LHCN-M2 (cell line): ENCODE measurements around the gene SMIM24. TPM values are rescaled to one million over a fixed set of nuclear protein-coding genes. Genes with fewer than 3 reads are reported as not detected.
"Not testable (repeated sequence)": the region's sequence is repeated elsewhere in the genome, so short reads cannot be mapped to it uniquely, and the experiment has no call there.

ENCODE experiments used
- DNase-seq: peaks from one replicate; pipeline ENCODE4 v3.0.0-alpha.2; 2012; ENCODE audit warnings: low read depth
- polyA plus RNA-seq: library from polyadenylated mRNA; unstranded; fragments of >200 nt; gene quantifications from one replicate; pipeline ENCODE4 v1.2.1, GENCODE V29; 2012; ENCODE audit warnings: missing spikeins
- total RNA-seq: library from RNA; depleted of rRNA; stranded (reverse); fragments of >200 nt; gene quantifications from 2 replicates; pipeline ENCODE4 v1.2.3, GENCODE V29; 2014; rRNA removed

Gene SMIM24
- total RNA-seq = 0.40 TPM in 1 of 2 replicates, not detected in the other
- 0.47 TPM for polyA plus RNA-seq

DNA sequence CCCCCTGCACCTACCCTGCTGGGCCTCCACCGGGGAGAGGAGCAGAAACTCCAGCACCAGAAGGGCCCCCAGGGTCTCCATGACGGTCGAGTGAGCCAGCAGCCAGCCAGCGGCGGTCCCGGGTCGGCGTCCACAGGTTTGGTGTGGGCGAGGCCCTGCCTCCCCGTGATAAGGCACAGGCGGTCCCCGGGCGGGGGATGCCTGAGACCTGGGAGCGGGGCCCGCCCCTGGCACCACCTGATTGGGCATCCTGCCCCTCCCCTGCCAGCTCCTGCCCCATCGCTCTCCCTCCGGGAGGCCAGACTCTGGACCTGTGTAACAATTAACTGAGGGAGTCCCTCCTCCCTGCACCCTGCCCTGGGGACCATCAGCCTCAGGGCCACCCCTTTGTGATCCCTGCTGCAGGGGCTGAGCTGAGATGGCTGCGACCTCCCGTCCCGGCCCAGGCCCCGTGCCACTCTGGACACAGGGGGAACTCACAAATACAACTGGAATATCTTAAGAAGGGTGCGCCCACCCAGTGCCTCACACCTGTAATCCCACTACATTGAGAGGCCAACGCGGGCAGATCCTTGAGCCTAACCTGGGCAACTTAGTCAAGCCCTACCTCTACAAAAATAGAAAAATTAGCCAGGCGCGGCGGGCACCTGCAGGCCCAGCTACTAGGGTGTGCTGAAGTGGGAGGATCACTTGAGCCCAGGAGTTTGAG is at the start of gene SMIM24:
TSS of gene SMIM24 (minus strand) at position 143 of the 709 bp plus-strand sequence. CDS start at position 81, 62 bp downstream.
- no peak for DNase-seq

DNA sequence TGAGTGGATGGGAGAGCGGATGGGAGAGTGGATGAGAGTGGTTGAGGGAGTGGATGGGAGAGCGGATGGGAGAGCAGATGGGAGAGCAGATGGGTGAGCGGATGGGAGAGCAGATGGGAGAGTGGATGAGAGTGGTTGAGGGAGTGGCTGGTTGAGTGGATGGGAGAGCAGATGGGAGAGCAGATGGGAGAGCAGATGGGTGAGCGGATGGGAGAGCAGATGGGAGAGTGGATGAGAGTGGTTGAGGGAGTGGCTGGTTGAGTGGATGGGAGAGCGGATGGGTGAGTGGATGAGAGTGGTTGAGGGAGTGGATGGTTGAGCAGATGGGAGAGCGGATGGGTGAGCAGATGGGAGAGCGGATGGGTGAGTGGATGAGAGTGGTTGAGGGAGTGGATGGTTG is 49.0 kb upstream of the SMIM24 start:
- not testable (repeated sequence) for DNase-seq

DNA sequence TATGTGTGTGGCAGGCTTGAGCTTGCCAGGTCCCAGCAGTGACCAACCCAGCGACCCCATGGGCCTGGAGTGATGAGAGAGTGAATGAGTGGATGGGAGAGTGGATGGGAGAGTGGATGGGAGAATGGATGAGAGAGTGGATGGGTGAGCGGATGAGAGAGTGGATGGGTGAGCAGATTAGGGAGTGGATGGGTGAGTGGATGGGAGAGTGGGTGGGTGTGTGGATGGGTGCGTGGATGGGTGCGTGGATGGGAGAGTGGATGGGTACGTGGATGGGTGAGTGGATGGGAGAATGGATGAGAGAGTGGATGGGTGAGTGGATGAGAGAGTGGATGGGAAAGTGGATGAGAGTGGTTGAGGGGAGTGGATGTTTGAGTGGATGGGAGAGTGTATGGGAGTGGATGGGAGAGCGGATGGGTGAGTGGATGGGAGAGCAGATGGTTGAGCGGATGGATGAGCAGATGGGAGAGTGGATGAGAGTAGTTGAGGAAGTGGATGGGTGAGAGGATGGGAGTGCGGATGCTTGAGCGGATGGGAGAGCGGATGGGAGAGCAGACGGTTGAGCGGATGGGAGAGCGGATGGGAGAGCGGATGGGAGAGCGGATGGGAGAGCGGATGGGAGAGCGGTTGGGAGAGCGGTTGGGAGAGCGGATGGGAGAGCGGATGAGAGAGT is 48.4 kb upstream of the SMIM24 start:
- no peak for DNase-seq

DNA sequence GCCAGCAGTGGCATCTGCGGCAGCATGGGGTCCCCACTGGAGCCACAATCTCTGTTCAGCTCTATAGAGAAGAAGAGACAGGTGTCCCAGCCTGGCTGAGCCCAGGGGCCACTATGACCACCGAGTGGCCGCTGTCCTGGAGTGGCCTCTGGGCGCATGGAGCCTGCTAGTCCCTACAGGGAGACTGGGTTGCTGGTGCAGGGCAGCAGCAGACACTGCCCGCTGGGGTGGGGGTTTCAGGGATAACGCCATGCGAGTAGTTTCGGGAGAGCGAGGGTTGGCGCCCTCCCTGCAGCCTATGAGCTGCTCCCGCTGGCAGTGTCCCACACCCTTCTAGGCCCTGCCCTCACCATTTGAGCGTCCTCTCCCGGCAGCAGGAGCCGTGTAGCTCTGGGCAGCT is 47.8 kb upstream of the SMIM24 start:
- no peak for DNase-seq

DNA sequence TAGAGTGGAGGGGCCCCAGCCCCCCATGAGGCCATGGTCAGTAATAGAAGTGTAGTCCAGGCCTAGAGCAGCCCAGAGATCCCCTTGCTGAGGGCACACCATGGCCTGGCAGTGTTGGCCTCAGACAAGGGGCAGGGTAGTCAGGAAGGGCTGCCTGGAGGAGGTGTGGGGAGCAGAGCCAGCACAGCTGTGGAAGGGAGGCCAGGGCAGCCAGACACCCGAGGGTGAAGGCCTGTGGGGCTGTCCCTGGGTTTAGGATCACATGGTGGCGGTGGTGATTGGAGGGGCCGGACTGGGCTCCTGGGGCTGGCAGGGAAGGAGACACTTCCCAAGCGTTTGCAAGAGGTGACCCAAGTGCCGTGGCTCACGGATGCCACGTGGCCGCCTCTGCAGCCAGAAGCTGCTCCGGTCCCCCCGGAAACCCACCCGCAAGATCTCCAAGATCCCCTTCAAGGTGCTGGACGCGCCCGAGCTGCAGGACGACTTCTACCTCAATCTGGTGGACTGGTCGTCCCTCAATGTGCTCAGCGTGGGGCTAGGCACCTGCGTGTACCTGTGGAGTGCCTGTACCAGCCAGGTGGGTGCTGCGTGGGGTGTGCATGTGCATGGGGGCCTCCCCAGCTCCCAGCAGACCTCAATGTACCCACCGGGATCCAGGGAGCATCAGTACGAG is 47.0 kb upstream of the SMIM24 start:
- DNase-seq = no peak

DNA sequence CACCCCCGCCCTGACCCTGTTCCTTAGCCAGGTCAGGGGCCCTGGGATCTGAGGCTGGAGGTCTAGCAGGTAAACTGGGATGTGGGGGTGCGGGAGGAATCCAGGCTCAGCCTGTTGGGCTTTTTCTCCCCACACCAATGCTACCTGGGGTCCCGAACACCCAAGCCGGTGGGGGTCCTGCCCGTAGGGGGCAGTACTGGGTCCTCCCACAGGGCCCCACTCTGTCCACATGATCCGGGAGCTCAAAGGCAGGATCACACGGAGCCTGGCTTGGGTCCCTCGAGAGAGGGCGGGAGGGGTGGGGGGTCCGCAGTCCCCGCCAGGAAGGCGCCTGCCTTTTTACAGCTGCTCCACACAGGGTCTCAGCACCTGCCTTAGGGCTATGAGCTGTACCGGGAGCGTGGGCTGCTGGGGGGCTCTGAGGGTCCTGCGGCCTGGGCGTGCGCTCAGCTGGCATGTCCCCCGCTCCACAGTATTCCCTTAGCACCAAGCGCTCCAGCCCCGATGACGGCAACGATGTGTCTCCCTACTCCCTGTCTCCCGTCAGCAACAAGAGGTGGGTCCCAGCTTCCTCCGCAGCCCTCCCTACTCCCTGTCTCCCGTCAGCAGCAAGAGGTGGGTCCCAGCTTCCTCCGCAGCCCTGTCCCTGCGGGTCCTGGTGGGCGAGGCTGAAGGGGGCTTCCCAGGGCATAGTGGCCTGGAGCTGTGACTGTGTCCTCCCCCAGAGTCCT is 46.3 kb upstream of the SMIM24 start:
- no peak for DNase-seq

DNA sequence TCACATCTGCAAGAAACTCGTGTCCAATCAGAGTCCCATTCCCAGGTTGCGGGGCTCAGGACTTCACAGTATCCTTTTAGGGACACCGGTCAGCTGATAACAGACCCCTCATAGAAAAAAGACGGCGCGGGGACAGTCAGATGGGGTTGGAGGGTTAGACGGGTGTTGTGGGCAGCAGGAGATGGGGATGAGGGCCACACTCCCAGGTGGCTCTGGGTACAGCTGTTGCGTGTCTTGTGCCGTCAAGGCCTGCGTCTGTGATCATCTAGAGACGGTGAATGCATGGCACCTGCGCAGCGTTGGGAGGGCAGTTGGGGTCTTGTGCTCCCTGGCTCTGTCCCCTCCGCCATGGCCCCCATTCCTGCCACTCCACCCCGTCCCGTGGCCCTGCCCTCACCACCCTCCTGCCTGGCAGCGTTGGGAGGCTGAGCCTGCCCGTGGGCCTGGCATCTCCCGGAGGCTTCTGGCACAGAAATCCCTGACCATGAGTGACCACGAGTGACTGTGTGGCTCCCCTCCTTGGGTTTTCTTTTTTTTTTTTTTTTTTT is 44.7 kb upstream of the SMIM24 start:
- DNase-seq = no peak

DNA sequence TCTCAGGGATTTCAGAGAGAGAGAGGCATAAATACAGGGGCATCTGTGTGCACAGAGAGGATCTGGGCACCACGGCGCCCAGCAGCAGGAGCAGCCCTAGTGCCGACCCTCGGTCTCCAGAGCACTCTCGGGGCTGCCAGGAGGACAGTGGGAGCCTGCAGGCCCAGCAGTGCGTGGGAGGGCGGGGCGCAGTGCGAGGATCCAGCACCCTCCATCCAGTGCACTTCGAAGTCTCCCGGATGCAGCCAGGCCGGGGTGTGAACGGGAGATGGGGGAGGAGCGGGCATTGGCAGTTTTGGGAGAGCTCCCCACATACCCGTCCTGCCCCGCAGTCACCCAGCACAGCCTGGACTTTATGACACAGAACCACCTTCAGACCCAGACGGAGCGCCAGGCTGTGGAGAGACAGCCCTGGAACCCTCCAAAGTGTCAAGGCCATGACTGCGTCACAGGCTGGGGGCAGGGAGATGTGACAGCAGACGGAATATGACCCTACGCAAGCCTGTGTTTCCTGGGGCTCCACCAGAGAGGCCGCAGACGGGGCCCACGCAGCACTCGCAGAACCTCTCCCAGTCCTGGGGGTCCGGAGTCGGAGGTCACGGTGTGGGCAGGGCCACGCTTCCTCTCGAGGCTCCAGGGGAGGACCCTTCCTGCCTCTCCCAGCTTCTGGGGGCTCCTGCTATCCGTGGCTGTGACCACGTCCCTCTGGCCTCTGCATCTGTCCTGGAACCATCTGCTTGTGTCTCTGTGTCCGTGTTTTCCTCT is 43.9 kb upstream of the SMIM24 start:
- no peak for DNase-seq

DNA sequence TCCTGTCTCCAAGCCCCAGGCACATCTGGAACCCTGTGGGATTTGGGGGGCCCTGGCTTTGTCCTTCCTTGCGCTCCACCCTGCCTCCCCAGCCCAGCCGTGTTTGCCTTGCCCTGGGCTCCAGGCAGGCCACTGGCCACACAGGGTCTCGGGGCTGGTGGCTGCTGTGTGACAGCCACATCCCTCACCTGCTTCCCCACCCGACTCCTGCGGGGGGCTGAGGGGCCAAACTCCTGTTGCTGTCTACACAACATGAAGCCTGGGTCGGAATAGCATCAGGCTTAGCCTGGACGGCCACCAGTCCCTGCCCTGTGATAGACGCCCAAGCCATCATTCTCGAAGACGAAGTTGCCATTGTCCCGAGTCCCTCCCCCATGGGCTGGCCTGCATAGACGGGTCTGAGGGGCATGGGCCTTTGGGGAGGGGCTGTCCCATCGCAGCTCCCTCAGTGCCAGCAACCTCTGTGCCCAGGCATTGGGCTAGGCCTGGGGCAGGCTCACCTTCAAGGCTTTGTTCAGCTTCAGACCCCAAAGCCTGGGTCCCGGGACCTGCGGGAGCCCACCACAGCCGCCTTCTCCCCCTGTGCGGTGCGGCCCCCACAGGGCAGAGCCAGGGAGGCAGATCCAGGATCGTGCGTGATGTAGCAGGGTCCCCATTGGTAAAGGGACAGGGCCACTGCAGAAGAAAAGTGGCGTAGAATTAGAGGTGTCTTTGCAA is 43.2 kb upstream of the SMIM24 start:
- no peak for DNase-seq

DNA sequence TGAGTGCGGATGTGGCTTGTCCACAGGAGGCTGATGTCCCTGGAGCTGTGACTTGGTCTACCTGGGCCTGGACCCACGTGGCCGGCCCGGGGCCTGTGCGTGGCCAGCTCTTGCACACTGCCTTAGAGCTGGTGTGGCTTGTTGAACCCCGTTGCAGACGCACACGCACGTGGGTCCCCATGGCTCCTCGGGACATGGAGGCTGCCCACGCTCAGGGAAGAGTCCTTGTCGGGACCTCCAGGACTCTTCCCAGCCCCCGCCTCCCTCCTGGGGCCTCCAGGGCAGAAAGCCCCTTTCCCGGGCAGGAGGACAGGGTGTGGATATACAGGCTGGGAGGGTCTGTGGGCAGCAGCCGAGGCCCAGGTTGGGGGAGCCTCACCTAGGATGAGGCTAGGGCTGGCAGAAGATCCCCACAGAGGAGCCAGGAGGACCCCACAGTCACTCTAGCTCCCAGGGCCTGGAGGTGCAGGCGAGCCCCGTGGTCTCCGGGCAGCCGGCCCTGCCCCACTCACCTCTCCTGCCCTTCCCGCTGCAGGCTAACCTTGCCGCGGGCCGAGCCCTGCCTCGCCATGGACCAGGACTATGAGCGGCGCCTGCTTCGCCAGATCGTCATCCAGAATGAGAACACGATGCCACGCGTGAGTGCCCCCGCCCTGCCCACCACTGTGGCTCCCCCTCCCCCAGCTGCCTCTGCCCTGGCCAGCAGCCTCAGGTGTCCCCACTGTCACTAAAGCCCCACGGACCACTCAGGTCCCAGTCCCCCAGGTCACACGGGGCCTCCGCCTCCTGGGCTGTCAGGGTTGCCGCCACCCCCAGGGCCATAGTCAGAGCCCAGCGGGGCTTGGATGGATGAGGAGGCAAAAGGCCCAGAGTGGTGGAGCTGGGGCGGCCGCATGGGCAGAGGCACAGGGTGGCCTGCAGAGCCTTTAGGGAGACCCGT is 42.4 kb upstream of the SMIM24 start:
- DNase-seq = no peak

DNA sequence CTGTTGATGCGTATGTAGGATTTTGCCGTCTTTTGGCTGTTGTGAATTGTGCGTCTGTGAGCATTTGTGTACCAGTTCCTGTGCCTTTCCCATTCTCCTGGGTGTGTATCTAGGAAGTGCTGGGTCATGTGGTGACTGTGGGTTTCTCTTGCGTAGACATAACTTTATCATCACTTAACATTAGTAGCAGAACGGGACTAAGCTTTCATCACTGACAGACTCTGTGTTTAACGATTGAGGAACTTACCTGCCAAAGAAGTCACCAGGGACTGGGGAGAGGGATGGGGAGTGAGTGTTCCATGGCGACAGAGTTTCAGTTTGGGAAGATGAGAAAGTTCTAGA is 40.8 kb upstream of the SMIM24 start:
- DNase-seq = no peak

DNA sequence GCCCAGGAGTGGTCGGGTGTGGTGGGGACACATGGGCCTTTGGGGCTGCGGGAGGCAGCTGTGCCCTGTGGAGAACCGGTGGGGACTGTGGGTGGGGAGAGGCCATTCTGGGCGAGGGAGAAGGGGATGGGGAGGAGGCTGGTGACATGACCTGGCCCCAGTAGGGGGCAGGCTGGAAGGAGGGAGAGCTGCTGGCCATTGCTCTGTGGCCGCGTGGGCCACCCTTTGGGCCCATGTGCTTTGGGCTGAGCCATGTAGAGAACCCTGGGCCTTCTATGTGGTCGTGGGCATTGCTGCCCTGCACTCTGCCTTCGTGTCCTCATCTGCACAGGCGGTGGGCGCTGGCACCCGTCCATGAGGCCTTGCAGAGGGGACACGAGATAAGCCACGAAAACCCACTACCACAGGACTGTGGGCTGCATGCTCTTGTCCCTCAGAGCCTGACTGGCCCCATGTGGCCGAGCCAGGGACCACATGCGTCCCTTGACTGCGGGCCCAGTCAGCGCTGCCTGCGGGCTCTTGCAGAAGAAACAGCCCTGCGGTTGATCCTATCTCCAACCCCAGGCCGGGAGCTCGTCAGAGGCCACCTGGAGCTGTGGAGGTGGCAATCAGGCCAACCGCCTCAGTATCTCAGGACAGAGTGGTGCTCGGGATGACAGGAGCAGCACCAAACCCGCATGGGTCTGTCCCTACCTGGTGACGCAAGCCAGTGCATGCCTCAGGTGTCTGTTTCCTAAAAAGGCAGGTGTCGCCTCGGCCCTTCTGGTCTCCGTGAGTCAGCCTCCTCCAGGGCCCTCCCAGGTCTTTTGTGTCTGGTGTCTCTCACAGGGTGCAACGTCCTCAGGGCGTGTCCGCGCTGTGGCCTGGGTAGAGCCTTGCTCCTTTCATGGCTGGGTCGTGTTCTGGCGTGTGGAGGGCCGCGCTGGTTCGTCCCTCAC is 40.1 kb upstream of the SMIM24 start:
- DNase-seq = no peak

DNA sequence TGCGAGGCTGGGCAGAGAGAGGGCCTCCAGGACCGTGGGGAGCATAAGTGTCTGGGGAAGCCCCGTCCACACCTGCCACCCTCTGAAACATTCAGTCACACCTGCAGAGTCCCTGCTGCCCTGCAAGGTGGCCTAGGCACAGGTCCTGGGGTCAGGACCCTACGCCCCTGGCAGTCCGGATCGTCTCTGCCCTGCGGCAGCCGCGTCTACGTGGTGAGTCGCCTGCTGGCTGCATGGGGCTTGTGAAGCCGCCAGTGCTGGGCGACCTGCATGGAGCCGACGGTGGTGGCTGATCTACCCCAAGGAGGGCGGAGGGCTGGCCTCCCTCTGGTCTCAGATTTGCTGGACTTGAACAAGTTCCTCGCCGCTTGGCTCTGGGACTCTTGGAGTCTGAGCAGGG is 38.8 kb upstream of the SMIM24 start:
- no peak for DNase-seq

DNA sequence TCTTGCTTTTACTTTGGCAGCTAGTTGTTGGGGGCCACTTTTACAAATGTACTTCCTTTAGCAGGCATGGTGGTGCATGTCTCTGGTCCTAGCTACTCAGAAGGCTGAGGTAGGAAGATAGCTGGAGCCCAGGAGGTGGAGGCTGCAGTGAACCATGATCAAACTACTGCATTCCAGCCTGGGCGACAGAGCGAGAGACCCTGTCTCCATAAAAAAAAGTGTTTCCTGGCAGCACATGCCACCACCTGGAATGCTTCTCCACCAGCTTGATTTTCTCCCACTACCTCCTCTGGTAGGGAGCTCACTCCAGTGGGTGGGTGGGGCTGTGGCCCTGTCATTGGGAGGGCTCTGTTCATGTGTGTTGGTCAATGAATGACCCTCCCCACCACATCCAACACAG is 38.3 kb upstream of the SMIM24 start:
- DNase-seq = no peak

DNA sequence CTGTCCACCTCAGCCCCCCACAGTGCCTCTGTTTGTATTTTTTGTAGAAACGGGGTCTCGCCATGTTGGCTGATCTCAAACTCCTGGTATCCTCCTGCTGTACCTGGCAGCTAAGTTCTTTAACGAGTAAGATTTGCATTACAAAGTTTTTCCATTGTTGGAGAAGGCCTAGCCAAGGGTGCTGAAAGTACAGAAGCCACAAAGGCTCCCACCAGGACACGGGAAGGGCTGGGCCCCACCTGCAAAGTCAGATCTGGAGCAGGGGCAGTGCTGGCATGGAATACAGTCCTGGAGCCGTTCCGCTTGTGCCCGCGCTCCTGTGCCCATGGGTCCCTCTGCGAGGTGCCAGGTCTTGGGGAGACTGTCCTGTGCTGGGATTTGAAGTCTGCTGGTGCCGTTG is 37.9 kb upstream of the SMIM24 start:
- no peak for DNase-seq

DNA sequence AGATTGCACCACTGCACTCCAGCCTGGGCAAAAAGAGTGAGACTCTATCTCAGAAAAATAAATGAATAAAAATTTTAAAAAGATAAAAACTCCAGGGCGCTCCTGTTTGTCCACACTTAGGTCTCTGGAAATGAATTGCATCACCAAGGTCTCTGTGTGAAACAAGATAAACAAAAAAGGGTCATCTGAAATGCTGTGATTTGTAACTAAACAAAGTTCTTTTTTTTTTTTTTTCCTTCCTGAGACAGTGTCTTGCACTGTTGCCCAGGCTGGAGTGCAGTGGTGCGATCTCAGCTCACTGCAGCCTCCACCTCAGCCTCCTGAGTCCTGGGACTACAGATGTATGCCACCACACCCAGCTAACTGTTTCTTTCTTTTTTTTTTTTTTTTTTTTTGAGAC is 37.3 kb upstream of the SMIM24 start:
- DNase-seq = no peak

DNA sequence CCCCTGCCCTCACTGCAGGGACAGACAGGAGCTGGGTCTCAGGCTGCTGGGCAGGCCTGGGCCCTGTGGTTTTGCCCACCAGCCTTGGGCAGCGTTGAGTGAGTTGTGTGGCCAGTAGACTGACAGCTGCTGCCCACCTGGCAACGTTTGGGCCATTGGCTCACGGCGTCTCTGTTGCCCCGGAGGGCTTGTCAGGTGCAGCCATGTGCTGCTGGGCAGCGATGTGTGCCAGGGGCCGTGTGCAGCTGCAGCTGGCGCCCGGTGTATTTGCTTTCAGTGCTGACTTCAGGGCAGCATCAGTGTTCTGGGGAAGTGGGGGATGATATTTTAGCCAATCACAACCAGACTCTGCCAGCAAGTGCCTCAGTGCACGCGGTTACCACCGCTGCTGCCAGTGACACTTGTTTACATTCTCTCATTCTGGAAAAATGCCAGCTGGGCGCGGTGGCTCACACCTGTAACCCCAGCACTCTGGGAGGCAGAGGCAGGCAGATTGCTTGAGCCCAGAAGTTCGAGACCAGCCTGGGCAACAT is 36.4 kb upstream of the SMIM24 start:
- peak; percentile 21 for DNase-seq

DNA sequence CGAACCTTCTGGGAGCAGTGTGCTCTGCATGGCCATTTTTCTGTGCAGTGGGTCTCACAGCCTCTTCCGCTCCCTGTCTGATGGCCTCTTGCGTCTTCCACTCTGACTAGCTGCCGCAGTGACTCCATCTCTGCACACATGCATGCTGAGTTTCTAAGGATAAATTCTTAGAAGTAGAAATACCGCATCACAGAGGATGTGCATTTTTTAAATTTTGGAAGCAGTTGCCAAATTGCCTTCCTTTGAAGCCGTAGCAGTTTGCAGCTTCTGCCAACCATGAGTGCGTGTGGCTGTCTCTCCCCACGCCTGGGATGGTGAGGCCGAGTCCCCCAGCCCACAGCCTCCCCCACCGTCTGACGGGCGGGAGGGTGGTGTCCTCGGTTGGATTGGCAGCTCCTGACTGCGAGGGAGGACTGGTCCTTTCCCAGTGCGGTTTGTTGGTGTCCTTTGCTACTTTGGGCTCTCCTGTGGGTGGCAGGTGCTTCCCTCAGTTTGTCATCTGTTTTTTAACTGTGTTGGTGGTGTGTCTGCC is 35.6 kb upstream of the SMIM24 start:
- DNase-seq = no peak
